BLaER1 treated with 17β-estradiol and CSF1 and Interleukin-3, amounts not matched to agents 10 nM and 100 nM (cell line): ENCODE results near the gene CDC42BPA.

Source experiments
- H3K27ac ChIP-seq, 11 experiments: shearing (Covaris generic); formaldehyde crosslinking; 2 replicates each; pipeline ENCODE4 v1.8.1; 2022
- H3K27me3 ChIP-seq, 11 experiments: shearing (Covaris generic); formaldehyde crosslinking; 2 replicates each; pipeline ENCODE4 v1.8.1; 2022
- H3K36me3 ChIP-seq, 11 experiments: shearing (Covaris generic); formaldehyde crosslinking; 2 replicates each; pipeline ENCODE4 v1.8.1; 2022
- H3K4me1 ChIP-seq, 10 experiments: shearing (Covaris generic); formaldehyde crosslinking; 2 replicates each; pipeline ENCODE4 v1.8.1; 2022
- H3K4me2 ChIP-seq, 11 experiments: shearing (Covaris generic); formaldehyde crosslinking; 2 replicates each; pipeline ENCODE4 v1.8.1; 2022
- H3K4me3 ChIP-seq, 10 experiments: shearing (Covaris generic); formaldehyde crosslinking; 2 replicates each; pipeline ENCODE4 v1.8.1; 2022
- H3K9ac ChIP-seq, 11 experiments: shearing (Covaris generic); formaldehyde crosslinking; 2 replicates each; pipeline ENCODE4 v1.8.1; 2022
- H3K9me3 ChIP-seq, 11 experiments: shearing (Covaris generic); formaldehyde crosslinking; replicated peaks in 1 of 11; 2 replicates each; pipeline ENCODE4 v1.8.1; 2022
- H4K20me1 ChIP-seq, 11 experiments: shearing (Covaris generic); formaldehyde crosslinking; 2 replicates each; pipeline ENCODE4 v1.8.1; 2022
- Cebpa-rat ChIP-seq, 11 experiments: shearing (Covaris generic); IDR thresholded peaks; 2 replicates each; pipeline ENCODE4 v1.8.1; 2022

CDC42BPA gene

DNA sequence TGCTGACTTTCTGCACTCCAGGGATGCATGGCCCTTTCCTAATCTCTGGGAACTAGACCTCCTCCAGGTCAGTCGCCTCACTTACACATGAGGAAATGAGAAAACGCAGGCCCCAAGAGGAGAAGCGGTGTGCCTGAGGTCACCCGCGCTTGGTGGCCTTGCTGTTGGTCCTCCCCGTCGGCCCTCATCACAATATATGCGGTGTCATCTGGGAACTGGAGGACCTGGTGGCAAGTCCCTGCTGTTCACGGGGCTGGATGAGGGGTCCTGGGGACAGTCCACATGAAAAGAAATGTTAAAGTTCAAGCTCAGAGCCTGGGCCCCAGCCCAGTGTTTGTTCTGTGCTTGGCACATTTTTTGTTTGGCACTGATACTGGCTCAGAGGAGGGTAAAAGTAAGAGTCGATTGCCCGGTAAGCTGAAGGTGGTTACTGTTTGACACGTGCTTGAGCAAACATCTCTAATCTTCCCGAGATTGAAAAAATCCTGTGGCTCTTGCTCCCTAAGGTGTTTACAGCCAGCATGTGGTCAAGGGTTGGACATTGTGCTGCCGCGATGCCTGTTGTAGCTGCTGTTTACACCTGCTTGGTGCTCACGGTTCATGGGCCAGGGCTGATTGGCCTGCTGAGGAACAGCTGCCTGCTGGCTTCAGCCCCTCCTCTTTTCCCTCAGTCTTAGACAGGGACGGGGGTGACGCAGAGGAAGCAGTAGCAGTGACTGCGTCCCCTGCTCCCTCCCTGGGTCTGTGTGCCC is 373.0 kb downstream of the CDC42BPA start:
- Histone ChIP-seq H3K27ac (no peak overlapping the region; a peak in 1 of 22 replicates), H3K4me1 (peaks cover 28 to 52% (median 35%) of the 10 kb centered on the region in 10 experiments), H3K27me3 (no peaks in the 10 kb centered on the region), H3K36me3 (peaks cover 0 to 16% (median 6%) of the 10 kb centered on the region in 11 experiments; a peak in 8 of 22 replicates), H3K9ac (no peak overlapping the region), H4K20me1 (peaks cover 0 to 76% (median 18%) of the 10 kb centered on the region in 11 experiments; a peak in 11 of 22 replicates), H3K4me3 (no peak overlapping the region), H3K4me2 (peak overlapping the region in 2 of 11 experiments; percentile 7 to 15; a peak in 2 of 22 replicates), H3K9me3 (peaks cover 0 to 6% (median 6%) of the 10 kb centered on the region in 11 experiments; a peak in 6 of 22 replicates)
- TF ChIP-seq Cebpa-rat (IDR thresholded peaks at IDR 0.05) = no peak

DNA sequence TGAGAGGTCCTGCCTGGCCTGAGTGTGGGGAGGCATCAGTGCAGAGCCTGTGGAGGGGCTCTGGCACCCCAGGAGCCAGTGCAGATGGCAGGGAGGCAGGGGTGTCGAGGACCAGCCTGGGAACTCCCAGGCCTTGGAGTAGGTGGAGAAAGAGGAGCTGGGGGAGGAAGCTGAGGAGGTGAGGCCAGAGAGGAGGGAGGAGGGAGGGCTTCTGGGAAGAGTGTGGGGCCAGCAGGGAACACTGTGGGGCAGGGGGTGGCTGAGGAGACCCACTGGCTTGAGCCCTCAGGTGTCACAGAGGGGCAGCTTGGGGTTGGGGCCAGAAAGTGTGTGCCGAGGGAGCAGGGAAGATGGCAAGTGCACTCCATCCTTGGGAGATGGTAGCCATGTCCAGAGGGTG is 374.4 kb downstream of the CDC42BPA start:
- peaks cover 0 to 6% (median 6%) of the 10 kb centered on the region in 11 experiments; a peak in 6 of 22 replicates for H3K9me3 ChIP-seq
- peaks cover 29 to 59% (median 37%) of the 10 kb centered on the region in 10 experiments for H3K4me1 ChIP-seq

DNA sequence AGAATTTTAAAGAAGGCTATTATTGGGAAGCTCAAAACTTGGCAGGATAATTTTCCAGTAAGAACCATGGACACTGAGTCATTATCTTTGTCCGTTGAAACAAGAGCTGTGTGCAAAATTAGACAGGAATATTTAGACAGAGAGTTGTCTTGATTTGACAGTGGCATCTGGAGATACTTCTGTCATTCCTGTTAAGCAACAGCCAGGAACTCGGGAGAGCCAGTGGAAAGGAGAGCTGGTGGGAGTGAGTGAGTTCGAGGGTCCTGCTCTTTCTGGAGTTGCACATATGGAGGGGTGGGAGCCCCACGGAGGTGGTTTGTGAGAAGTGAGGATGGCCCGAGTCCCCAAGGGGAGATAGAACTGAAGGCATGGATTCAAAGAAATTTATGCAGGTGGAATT is 375.1 kb downstream of the CDC42BPA start:
- Histone ChIP-seq H3K4me3 (no peak overlapping the region), H3K27ac (no peak overlapping the region), H3K9ac (no peak overlapping the region), H3K9me3 (peaks cover 0 to 6% (median 3%) of the 10 kb centered on the region in 11 experiments; a peak in 6 of 22 replicates), H3K27me3 (no peaks in the 10 kb centered on the region), H3K4me1 (peaks cover 37 to 67% (median 45%) of the 10 kb centered on the region in 10 experiments), H4K20me1 (peaks cover 0 to 59% (median 18%) of the 10 kb centered on the region in 11 experiments; a peak in 11 of 22 replicates), H3K36me3 (peaks cover 0 to 7% (median 0%) of the 10 kb centered on the region in 11 experiments; a peak in 5 of 22 replicates), H3K4me2 (peak overlapping the region in 10 of 11 experiments; percentile 3 to 99 (median 73); a peak in 12 of 22 replicates)
- TF ChIP-seq Cebpa-rat (IDR thresholded peaks at IDR 0.05) = no peak

More for the DNA sequence above, 374.4 kb downstream of the CDC42BPA start:
- Histone ChIP-seq H3K27me3 (no peaks in the 10 kb centered on the region), H3K4me3 (no peak overlapping the region), H3K36me3 (peaks cover 0 to 9% (median 3%) of the 10 kb centered on the region in 11 experiments; a peak in 8 of 22 replicates), H4K20me1 (peaks cover 0 to 67% (median 18%) of the 10 kb centered on the region in 11 experiments; a peak in 11 of 22 replicates), H3K27ac (no peak overlapping the region), H3K9ac (no peak overlapping the region), H3K4me2 (peak overlapping the region in 4 of 11 experiments; percentile 11 to 92 (median 18); a peak in 5 of 22 replicates)
- TF ChIP-seq Cebpa-rat (IDR thresholded peaks at IDR 0.05) = no peak

DNA sequence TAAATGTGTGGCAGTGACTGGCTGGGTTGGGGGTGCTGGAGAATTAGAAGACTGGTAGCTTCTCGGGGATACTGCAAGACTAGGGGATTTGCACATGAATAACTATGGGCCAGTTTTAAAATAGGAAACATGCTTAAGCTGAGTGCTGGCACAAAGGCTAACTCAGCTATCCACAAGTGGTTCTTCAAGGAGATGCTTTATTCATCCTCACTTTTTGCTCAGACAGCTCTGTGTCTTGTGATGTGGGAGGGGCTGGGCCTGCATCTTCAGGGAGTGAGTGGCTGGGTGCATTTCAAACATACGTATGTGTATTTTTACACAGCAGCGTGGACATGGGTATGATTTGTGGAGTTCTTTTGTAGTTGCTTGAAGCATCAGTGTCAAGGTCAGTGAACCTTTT is 375.9 kb downstream of the CDC42BPA start:
- no peak overlapping the region for H3K4me3 ChIP-seq
- no peaks in the 10 kb centered on the region for H3K27me3 ChIP-seq
- peak overlapping the region; percentile 3 to 99 (median 92); a peak in 20 of 22 replicates for H3K4me2 ChIP-seq
- no peak for TF ChIP-seq Cebpa-rat (IDR thresholded peaks at IDR 0.05)
- H4K20me1 ChIP-seq = peaks cover 0 to 55% (median 18%) of the 10 kb centered on the region in 11 experiments; a peak in 11 of 22 replicates
- no peaks in the 10 kb centered on the region; a peak in 2 of 22 replicates for H3K36me3 ChIP-seq
- peaks cover 44 to 72% (median 52%) of the 10 kb centered on the region in 10 experiments for H3K4me1 ChIP-seq
- H3K9ac ChIP-seq = peak overlapping the region in 2 of 11 experiments; percentile 2 to 19; a peak in 2 of 22 replicates
- no peak overlapping the region for H3K27ac ChIP-seq
- 0 out of 22 replicates have a peak, but pooled peaks cover 0 to under 1% (median 0%) of the 10 kb centered on the region in 11 experiments for H3K9me3 ChIP-seq

DNA sequence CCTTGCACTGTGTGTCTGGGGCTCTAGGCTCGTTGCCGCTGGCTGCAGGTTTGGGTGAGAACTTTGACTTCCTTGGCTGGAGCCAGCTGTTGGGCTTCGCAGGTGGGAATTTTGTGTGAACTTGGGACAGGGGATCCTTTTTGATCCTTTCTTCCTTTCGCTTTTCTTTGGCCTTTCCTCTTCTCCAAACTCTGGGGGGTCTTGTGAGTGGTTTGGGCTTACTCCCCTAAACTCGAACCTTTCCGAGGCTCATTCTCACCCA is 377.6 kb downstream of the CDC42BPA start:
- H3K9me3 ChIP-seq = peaks cover 5 to 12% (median 7%) of the 10 kb centered on the region in 11 experiments; a peak in 20 of 22 replicates
- no peaks in the 10 kb centered on the region for H3K36me3 ChIP-seq
- H3K27me3 ChIP-seq = no peaks in the 10 kb centered on the region
- no peak for TF ChIP-seq Cebpa-rat (IDR thresholded peaks at IDR 0.05)
- H3K9ac ChIP-seq = peak overlapping the region; percentile 74 to 97 (median 93)
- peaks cover 49 to 71% (median 55%) of the 10 kb centered on the region in 10 experiments for H3K4me1 ChIP-seq
- peak overlapping the region in 9 of 11 experiments; percentile 70 to 99 (median 96); a peak in 17 of 22 replicates for H3K27ac ChIP-seq
- H3K4me2 ChIP-seq = peak overlapping the region; percentile 90 to 99 (median 96)
- peak overlapping the region; percentile 69 to 87 (median 74) for H3K4me3 ChIP-seq
- peaks cover 0 to 39% (median 9%) of the 10 kb centered on the region in 11 experiments; a peak in 10 of 22 replicates for H4K20me1 ChIP-seq

DNA sequence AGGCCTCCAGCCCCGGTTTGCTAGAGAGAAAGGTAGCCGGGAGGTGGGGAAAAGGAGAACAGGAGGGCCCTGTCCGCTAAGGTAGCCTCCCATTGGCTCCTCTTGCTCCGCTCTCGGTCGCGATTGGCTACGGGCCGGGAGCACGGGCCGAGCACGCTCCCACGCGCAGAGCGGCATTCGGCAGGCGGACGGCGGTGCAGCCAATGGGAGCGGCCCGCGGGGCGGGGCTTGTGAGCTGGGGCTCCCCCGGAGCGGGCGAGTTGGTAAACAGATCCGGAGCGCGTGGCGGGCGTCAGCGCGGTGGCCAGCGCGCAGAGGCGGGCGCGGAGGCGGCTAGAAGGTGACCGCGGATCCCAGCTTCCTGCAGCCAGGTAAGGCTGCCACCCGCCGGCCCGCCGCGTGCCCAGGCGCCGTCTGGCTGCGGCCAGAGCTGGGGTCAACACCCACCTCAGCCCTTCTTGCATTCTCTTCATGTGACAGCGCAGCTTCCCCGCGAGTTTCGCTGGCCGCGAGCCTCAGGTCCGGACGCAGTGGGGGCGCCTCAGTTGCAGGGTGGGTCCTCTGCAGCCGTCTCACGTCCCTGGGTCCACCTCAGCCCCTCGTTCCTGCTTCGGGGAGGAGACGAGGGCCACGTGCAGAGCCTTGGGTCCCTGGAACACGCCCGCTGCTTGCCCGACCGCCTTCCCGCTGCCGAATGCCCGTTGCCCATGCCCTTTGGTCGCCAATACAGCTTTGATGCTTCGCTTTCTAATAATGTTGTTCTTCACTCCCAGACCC is 378.1 kb downstream of the CDC42BPA start, which contains the start of gene COQ8A:
TSS of gene COQ8A (plus strand) at position 266 of the 777 bp plus-strand sequence. CDS start 21,092 bp downstream, outside the sequence.
- peak within 1 kb of the TSS; percentile 76 to 99 (median 97) for H3K27ac ChIP-seq
- H4K20me1 ChIP-seq = peaks cover 0 to 33% (median 5%) of the 10 kb centered on the region in 11 experiments; a peak in 10 of 22 replicates
- TF ChIP-seq Cebpa-rat (IDR thresholded peaks at IDR 0.05) = no peak
- H3K4me1 ChIP-seq = peaks cover 49 to 66% (median 55%) of the 10 kb centered on the region in 10 experiments
- H3K9me3 ChIP-seq = peaks cover 10 to 17% (median 12%) of the 10 kb centered on the region in 11 experiments
- H3K36me3 ChIP-seq = no peaks in the 10 kb centered on the region; a peak in 1 of 22 replicates
- peak within 1 kb of the TSS; percentile 83 to 97 (median 93) for H3K9ac ChIP-seq
- H3K4me2 ChIP-seq = peak within 1 kb of the TSS; percentile 90 to 99 (median 96)
- H3K4me3 ChIP-seq = peak within 1 kb of the TSS; percentile 69 to 87 (median 74)
- H3K27me3 ChIP-seq = no peaks in the 10 kb centered on the region
